ENCODE data around the gene NPC2.

NPC2 gene

DNA sequence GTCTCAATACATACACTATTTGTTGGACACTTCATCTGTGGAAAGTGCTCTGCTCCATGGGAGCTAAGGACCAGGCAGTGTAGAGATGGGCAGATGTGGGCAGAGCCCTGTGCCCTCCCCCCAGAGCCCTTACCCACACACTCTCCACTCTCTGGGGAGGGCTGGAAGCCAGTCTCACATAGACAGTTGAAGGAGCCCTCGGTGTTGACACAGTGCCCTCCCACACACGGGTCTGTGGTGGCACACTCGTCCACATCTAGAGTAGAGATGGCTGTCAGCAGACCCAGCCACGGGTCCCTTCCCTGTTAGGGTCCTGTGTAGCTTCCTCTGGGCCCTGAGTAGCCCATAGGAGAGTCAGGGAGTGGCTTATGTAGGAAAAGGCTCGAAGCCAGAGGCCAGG, 14.7 kb upstream of the NPC2 start:
- Mint-ChIP-seq H3K9me3 (no peaks in the 10 kb centered on the region), H3K27ac (no peak overlapping the region), H3K36me3 (ENCODE audit: low read depth) (no peaks in the 10 kb centered on the region), H3K4me1 (peaks cover 15% of the 10 kb centered on the region), H3K27me3 (ENCODE audit: low read depth) (no peaks in the 10 kb centered on the region), H3K4me3 (no peak overlapping the region)
- TF ChIP-seq, protein P1, sequence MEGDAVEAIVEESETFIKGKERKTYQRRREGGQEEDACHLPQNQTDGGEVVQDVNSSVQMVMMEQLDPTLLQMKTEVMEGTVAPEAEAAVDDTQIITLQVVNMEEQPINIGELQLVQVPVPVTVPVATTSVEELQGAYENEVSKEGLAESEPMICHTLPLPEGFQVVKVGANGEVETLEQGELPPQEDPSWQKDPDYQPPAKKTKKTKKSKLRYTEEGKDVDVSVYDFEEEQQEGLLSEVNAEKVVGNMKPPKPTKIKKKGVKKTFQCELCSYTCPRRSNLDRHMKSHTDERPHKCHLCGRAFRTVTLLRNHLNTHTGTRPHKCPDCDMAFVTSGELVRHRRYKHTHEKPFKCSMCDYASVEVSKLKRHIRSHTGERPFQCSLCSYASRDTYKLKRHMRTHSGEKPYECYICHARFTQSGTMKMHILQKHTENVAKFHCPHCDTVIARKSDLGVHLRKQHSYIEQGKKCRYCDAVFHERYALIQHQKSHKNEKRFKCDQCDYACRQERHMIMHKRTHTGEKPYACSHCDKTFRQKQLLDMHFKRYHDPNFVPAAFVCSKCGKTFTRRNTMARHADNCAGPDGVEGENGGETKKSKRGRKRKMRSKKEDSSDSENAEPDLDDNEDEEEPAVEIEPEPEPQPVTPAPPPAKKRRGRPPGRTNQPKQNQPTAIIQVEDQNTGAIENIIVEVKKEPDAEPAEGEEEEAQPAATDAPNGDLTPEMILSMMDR (IDR thresholded peaks at IDR 0.05; ENCODE audit: unreplicated experiment in 3 of 3), result no peak

DNA sequence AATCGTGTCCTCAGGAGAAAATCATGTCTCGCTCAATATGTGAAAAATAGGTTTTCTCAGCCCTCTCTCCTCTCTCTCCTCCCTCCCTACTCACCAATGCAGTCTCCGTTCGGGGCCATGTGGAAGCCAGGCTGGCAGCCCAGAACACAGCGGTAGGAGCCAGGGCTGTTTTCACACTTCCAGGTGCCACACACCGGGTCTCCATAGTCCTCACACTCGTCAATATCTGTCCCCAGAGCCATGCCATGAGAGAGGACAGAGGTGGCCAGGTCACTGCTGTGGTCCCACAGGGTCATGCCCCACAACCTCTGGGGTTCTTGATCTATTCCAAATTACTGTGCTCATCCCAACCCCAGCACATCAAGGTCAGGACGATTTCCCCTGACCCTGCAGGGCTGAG, 14.0 kb upstream of the NPC2 start:
- Mint-ChIP-seq H3K27me3 (ENCODE audit: low read depth) (no peaks in the 10 kb centered on the region), H3K4me1 (peaks cover 18% of the 10 kb centered on the region), H3K9me3 (no peaks in the 10 kb centered on the region), H3K4me3 (no peak overlapping the region), H3K27ac (no peak overlapping the region), H3K36me3 (ENCODE audit: low read depth) (no peaks in the 10 kb centered on the region)
- TF ChIP-seq, protein P1 (IDR thresholded peaks at IDR 0.05; ENCODE audit: unreplicated experiment in 3 of 3), result no peak

DNA sequence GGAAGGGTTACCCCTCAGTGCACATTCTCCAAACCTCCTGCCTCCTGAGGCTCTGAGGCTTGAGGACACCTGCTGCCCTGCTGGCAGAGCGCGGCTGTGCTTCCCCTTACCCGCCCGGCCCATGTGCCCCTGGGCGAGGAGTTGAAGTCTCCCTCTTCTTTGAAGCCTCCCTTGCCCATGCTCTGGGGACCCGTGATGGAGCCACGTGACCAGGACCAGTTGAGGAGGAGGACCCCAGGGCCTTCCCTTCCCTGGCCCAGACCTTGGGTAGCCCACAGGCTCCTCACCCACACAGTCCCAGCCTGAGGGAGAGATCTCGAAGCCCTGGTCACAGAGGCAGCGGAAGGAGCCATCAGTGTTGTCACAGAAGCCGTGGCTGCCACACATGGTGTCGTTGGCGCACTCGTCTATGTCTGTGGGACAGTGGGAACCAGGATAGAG, 13.3 kb upstream of the NPC2 start:
- Mint-ChIP-seq H3K4me1 (peaks cover 20% of the 10 kb centered on the region), H3K36me3 (ENCODE audit: low read depth) (no peaks in the 10 kb centered on the region), H3K27me3 (ENCODE audit: low read depth) (no peaks in the 10 kb centered on the region), H3K27ac (no peak overlapping the region), H3K4me3 (no peak overlapping the region), H3K9me3 (no peaks in the 10 kb centered on the region)
- TF ChIP-seq, protein P1 (IDR thresholded peaks at IDR 0.05; ENCODE audit: unreplicated experiment in 3 of 3), result no peak

DNA sequence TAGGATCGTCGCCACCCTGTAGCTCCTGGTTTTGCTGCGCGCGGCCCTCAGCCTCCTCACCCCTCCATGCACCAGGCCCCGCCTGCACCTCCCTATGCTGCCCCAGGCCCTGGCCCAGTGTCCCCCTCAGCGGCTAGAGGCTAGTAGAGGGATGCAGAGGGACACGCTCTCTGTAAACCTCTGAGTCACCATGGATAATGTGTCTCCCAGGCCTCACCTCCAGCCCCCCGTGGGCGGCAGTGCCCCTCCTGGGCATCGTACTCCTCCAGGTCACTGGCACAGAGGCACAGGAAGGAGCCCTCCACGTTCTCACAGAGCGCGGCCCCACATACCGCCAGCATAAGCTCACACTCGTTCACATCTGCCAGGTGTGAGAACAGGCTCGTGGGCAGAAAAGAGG, 12.7 kb upstream of the NPC2 start:
- no peaks in the 10 kb centered on the region for H3K27me3 Mint-ChIP-seq (ENCODE audit: low read depth)
- H3K4me3 Mint-ChIP-seq, result no peak overlapping the region
- TF ChIP-seq, protein P1 (IDR thresholded peaks at IDR 0.05; ENCODE audit: unreplicated experiment in 3 of 3), result no peak
- peaks cover 19% of the 10 kb centered on the region for H3K4me1 Mint-ChIP-seq
- H3K36me3 Mint-ChIP-seq (ENCODE audit: low read depth), result no peaks in the 10 kb centered on the region
- no peaks in the 10 kb centered on the region for H3K9me3 Mint-ChIP-seq
- no peak overlapping the region for H3K27ac Mint-ChIP-seq

DNA sequence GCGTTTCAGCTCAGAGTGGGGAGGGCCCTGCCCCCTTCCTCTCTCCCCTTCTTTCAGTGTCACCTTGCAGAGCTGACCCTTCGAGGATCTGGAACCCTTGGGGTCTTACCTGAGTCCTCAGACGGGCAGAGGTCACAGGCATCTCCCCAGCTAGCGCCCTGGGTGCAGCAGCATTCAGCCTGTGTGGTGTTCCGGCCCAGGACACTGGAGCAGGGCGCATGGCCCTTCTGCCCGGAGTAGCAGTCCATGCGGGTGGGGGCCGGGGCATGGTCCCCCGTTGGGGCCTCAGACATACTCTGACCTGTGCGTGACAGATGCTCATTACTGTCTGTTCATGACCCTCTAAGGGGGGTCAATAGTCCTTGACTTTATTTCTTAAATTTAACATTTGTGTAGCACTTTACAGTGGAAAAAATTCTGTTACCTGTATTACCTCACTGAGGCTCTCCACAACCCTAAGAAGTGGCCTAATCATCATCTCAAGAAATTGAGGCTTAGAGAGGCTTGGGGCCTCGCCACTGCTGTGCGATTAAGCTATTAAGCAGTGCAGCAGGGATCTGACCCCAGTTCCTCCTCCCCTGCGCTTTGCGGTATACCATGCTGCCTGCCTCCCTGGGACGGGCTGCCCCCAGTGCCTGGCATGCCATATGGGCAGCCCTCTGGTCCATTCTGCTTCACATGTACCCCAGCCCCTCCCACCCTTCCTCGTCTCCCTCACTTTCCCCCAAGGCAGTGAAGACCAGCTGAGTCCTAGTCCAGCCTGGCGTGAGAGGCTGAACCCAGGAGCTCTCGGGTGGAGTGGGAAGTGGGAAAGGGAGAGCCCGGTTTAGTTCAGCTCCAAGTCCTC, 12.0 kb upstream of the NPC2 start:
- no peak overlapping the region for H3K4me3 Mint-ChIP-seq
- H3K27me3 Mint-ChIP-seq (ENCODE audit: low read depth), result no peaks in the 10 kb centered on the region
- no peak overlapping the region for H3K27ac Mint-ChIP-seq
- H3K4me1 Mint-ChIP-seq, result peaks cover 14% of the 10 kb centered on the region
- TF ChIP-seq, protein P1 (IDR thresholded peaks at IDR 0.05; ENCODE audit: unreplicated experiment in 3 of 3), result no peak
- no peaks in the 10 kb centered on the region for H3K36me3 Mint-ChIP-seq (ENCODE audit: low read depth)
- H3K9me3 Mint-ChIP-seq, result no peaks in the 10 kb centered on the region

DNA sequence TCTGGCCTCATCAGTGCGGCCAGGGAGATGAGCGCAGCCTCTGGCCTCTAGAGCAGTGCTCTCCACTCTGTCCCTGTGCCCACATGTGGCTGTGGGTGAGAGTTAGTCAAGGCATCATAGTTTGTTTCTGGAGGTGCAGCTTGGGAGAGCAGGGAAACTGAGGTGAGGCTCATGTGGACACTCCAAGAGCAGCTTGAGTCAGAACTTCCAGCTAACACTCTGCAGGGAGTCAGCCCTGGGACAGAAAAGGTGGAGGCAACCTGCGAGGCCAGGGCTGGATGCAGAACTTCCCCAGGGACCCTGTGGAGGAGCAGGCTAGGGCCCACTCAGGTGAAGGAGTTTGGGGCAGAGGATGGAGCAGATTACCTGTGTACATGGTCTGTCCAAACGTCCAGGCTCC, 11.3 kb upstream of the NPC2 start:
- H3K4me3 Mint-ChIP-seq, result no peak overlapping the region
- peaks cover 14% of the 10 kb centered on the region for H3K4me1 Mint-ChIP-seq
- no peaks in the 10 kb centered on the region for H3K27me3 Mint-ChIP-seq (ENCODE audit: low read depth)
- H3K36me3 Mint-ChIP-seq (ENCODE audit: low read depth), result no peaks in the 10 kb centered on the region
- TF ChIP-seq, protein P1 (IDR thresholded peaks at IDR 0.05; ENCODE audit: unreplicated experiment in 3 of 3), result no peak
- H3K27ac Mint-ChIP-seq, result no peak overlapping the region
- no peaks in the 10 kb centered on the region for H3K9me3 Mint-ChIP-seq
